ENCODE measurements around the gene SPAAR.

The SPAAR gene

GRCh38 chr9:35930521-35930920, 21.2 kb downstream of the SPAAR start:
- TF ChIP-seq FOXP2 (optimal IDR thresholded peaks at IDR 0.05; ENCODE audit: borderline replicate concordance, extremely low read depth, extremely low read length, insufficient read depth) (no peak), POLR2AphosphoS5 (IDR thresholded peaks at IDR 0.05; ENCODE audit: low read depth, low read length) (no peak), TAF1 (IDR thresholded peaks at IDR 0.05; ENCODE audit: borderline replicate concordance, insufficient read depth, low read length) (no peak), REST (IDR thresholded peaks at IDR 0.05; ENCODE audit: insufficient read depth in 1 of 2, low read depth in 2 of 2, low read length in 2 of 2) (no peak), SIN3A (IDR thresholded peaks at IDR 0.05; ENCODE audit: borderline replicate concordance, insufficient read depth, low read length) (no peak)

GRCh38 chr9:35930989-35931388, 21.7 kb downstream of the SPAAR start:
- TF ChIP-seq SIN3A (IDR thresholded peaks at IDR 0.05; ENCODE audit: borderline replicate concordance, insufficient read depth, low read length) (no peak), FOXP2 (optimal IDR thresholded peaks at IDR 0.05; ENCODE audit: borderline replicate concordance, extremely low read depth, extremely low read length, insufficient read depth) (no peak), POLR2AphosphoS5 (IDR thresholded peaks at IDR 0.05; ENCODE audit: low read depth, low read length) (no peak), TAF1 (IDR thresholded peaks at IDR 0.05; ENCODE audit: borderline replicate concordance, insufficient read depth, low read length) (no peak), REST (IDR thresholded peaks at IDR 0.05; ENCODE audit: insufficient read depth in 1 of 2, low read depth in 2 of 2, low read length in 2 of 2) (no peak)

DNA sequence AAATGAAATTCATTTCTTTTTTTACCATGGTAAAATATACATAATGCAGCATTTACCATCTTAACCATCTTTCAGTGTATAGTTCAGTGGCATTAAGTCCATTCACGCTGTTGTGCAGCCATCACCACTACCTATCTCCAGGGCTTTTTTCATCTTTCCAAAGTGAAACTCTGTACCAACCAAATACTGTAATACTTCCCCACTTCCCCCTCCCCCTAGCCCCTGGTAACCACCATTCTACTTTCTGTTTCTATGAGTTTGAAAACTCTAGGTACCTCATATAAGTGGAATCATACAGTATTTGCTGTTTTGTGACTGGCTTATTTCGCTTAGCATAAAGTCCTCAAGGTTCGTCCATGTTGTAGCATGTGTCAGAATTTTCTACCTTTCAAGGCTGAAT, 23.4 kb downstream of the SPAAR start:
- TF ChIP-seq REST (IDR thresholded peaks at IDR 0.05; ENCODE audit: insufficient read depth in 1 of 2, low read depth in 2 of 2, low read length in 2 of 2) = no peak

DNA sequence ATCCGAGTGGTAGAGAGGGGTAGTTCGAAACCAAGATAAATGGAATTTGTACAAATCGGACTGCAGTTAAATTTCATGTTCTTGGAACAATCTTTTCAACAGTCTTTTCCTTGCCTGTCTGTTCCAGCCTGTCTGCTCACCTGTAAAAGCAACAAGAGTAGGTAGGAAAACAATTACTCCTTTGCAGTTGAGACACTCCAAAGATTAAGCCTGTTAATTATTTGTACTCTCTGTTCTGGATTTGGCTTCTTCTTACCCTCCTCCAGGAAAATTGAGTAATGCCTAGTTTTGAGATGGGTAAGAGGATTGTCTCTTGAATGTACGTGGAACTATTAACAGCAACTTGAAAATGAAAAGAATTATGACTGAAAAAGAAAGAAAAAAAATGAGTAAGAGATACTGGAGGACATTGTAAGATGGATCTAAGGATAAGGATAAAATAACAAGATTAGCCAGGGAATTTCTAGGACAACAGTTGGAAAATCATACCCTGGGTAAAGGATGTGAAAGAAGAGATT, 24.3 kb downstream of the SPAAR start:
- TF ChIP-seq FOXP2 (optimal IDR thresholded peaks at IDR 0.05; ENCODE audit: borderline replicate concordance, extremely low read depth, extremely low read length, insufficient read depth) = no peak
- TF ChIP-seq POLR2AphosphoS5 (IDR thresholded peaks at IDR 0.05; ENCODE audit: low read depth, low read length) = no peak
- TF ChIP-seq TAF1 (IDR thresholded peaks at IDR 0.05; ENCODE audit: borderline replicate concordance, insufficient read depth, low read length) = no peak
- no peak for TF ChIP-seq REST (IDR thresholded peaks at IDR 0.05; ENCODE audit: insufficient read depth in 1 of 2, low read depth in 2 of 2, low read length in 2 of 2)
- no peak for TF ChIP-seq SIN3A (IDR thresholded peaks at IDR 0.05; ENCODE audit: borderline replicate concordance, insufficient read depth, low read length)

GRCh38 chr9:35935261-35935660, 26.0 kb downstream of the SPAAR start:
- TF ChIP-seq POLR2AphosphoS5 (IDR thresholded peaks at IDR 0.05; ENCODE audit: low read depth, low read length) (no peak), REST (IDR thresholded peaks at IDR 0.05; ENCODE audit: insufficient read depth in 1 of 2, low read depth in 2 of 2, low read length in 2 of 2) (no peak), SIN3A (IDR thresholded peaks at IDR 0.05; ENCODE audit: borderline replicate concordance, insufficient read depth, low read length) (no peak), FOXP2 (optimal IDR thresholded peaks at IDR 0.05; ENCODE audit: borderline replicate concordance, extremely low read depth, extremely low read length, insufficient read depth) (no peak), TAF1 (IDR thresholded peaks at IDR 0.05; ENCODE audit: borderline replicate concordance, insufficient read depth, low read length) (no peak)
